ENCODE results near the gene TAAR9.
A peak's percentile ranks its signal among the peaks of the same experiment; 100 is the strongest.

The TAAR9 gene

GRCh38 chr6:132537977-132538376, at the start of gene TAAR9:
Gene TAAR9 (plus strand): TSS chr6:132538277. CDS start chr6:132538290, 13 bp downstream.
- no peak for DNase-seq

- DNase-seq: no peak
These were observed 48.7 kb upstream of the TAAR9 start for GRCh38 chr6:132489376-132489775.

- DNase-seq: peak; percentile 55
These were observed 48.1 kb upstream of the TAAR9 start for GRCh38 chr6:132490024-132490423.

- peak; percentile 24 for DNase-seq
These were observed 47.4 kb upstream of the TAAR9 start for GRCh38 chr6:132490478-132491204.

- DNase-seq: no peak
These were observed 46.8 kb upstream of the TAAR9 start for GRCh38 chr6:132491303-132491702.

- no peak for DNase-seq
These were observed 46.2 kb upstream of the TAAR9 start for GRCh38 chr6:132491881-132492280.

- DNase-seq: no peak
These were observed 43.1 kb upstream of the TAAR9 start for GRCh38 chr6:132494954-132495353.

GRCh38 chr6:132495604-132496079, 42.4 kb upstream of the TAAR9 start:
- no peak for DNase-seq

GRCh38 chr6:132496519-132497180, 41.4 kb upstream of the TAAR9 start:
- DNase-seq: no peak

- no peak for DNase-seq
These were observed 39.4 kb upstream of the TAAR9 start for GRCh38 chr6:132498638-132499037.

GRCh38 chr6:132499757-132500156, 38.3 kb upstream of the TAAR9 start:
- no peak for DNase-seq

GRCh38 chr6:132504757-132505156, 33.3 kb upstream of the TAAR9 start:
- no peak for DNase-seq

GRCh38 chr6:132505158-132505557, 32.9 kb upstream of the TAAR9 start:
- DNase-seq: no peak

GRCh38 chr6:132506461-132506860, 31.6 kb upstream of the TAAR9 start:
- no peak for DNase-seq

- DNase-seq: no peak
These were observed 30.9 kb upstream of the TAAR9 start for GRCh38 chr6:132506869-132507808.

GRCh38 chr6:132511210-132511830, 26.8 kb upstream of the TAAR9 start:
- DNase-seq: no peak

GRCh38 chr6:132511831-132512220, 26.3 kb upstream of the TAAR9 start:
- DNase-seq: no peak

GRCh38 chr6:132512342-132512637, 25.8 kb upstream of the TAAR9 start:
- DNase-seq: no peak

- peak; percentile 93 for DNase-seq
These were observed 25.1 kb upstream of the TAAR9 start, which contains the start of gene STX7 for GRCh38 chr6:132512638-132513632. Gene STX7 (minus strand): TSS chr6:132513116. CDS start chr6:132503530, 9,586 bp downstream.

GRCh38 chr6:132513831-132514545, 24.1 kb upstream of the TAAR9 start:
- DNase-seq: no peak

- DNase-seq: no peak
These were observed 22.7 kb upstream of the TAAR9 start for GRCh38 chr6:132515386-132515785.

All from femur (tissue), 1 donor.